ENCODE data around the gene APOOL. TPM values are rescaled to one million over a fixed set of nuclear protein-coding genes. Genes with fewer than 3 reads are reported as not detected.

The APOOL gene
- polyA plus RNA-seq, 1 donor (not counting 4 experiments of a cell fraction or from before 2014, with no cell fraction given), result 7.2 TPM

DNA sequence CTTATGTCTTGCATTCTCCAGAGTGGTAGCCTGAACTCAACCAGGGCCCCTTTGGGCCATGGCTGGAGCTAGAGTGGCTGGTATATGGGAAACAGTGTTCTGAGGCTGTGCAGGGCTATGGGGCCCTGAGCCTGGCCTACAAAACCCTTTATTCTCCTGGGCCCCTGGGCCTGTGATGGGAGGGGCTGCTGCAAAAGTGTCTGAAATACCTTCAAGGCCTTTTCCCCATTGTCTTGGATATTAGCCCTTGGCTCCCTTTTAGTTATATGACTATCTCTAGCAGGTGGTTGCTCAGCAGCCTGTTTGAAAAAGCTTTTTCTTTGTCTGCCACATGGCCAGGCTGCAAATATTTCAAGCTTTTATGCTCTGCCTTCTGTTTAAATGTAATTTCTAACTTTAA is 22.5 kb downstream of the APOOL start:
- no peaks in the 10 kb centered on the region for H3K9me1 ChIP-seq (ENCODE audit: control insufficient read depth, extremely low read depth, insufficient read depth, low read length)
- FAIRE-seq, result no peak
- no peak overlapping the region for H3K27ac ChIP-seq (ENCODE audit: control insufficient read depth, insufficient read depth, low read length)
- no peaks in the 10 kb centered on the region for H3K4me1 ChIP-seq (ENCODE audit: control insufficient read depth, extremely low read depth, insufficient read depth, low read length)
- no peak for TF ChIP-seq CTCF (optimal IDR thresholded peaks at IDR 0.05 in 1 of 3, IDR thresholded peaks at IDR 0.05 in 1 of 3, conservative IDR thresholded peaks at IDR 0.05 in 1 of 3; ENCODE audit: extremely low read depth in 1 of 3, insufficient read depth in 2 of 3, low read length in 3 of 3)
- no peak for TF ChIP-seq EZH2 (IDR thresholded peaks at IDR 0.05; ENCODE audit: low read length)
- H3K4me2 ChIP-seq (ENCODE audit: control insufficient read depth, extremely low read depth, insufficient read depth, low read depth, low read length), result no peak overlapping the region
- no peaks in the 10 kb centered on the region for H3K79me2 ChIP-seq (ENCODE audit: control insufficient read depth, insufficient read depth, low read length)
- no peak overlapping the region for H3K9ac ChIP-seq (ENCODE audit: control insufficient read depth, extremely low read depth, insufficient read depth, low read length)
- no peaks in the 10 kb centered on the region for H3K36me3 ChIP-seq (ENCODE audit: control insufficient read depth in 2 of 2, extremely low read depth in 1 of 2, insufficient read depth in 2 of 2, low read length in 2 of 2)
- dilution Hi-C loops (cut with MboI; ENCODE audit: extremely low pct_ligation_motif_present, low sequenced_read_pairs), result no loop called here
- no peaks in the 10 kb centered on the region for H3K27me3 ChIP-seq (ENCODE audit: control insufficient read depth, extremely low read depth, insufficient read depth, low read length)
- no peaks in the 10 kb centered on the region for H4K20me1 ChIP-seq (ENCODE audit: control insufficient read depth, extremely low read depth, insufficient read depth, low read length)
- no peaks in the 10 kb centered on the region for H3K9me3 ChIP-seq (ENCODE audit: control insufficient read depth, low read depth, low read length)
- H2AFZ ChIP-seq (ENCODE audit: control insufficient read depth, low read length), result no peak overlapping the region
- DNase-seq (ENCODE audit: low read depth, low spot score), result no peak
- H3K4me3 ChIP-seq (ENCODE audit: control insufficient read depth in 2 of 3, extremely low read depth in 1 of 3, insufficient read depth in 2 of 3, low read depth in 1 of 3, low read length in 3 of 3), result no peak overlapping the region

DNA sequence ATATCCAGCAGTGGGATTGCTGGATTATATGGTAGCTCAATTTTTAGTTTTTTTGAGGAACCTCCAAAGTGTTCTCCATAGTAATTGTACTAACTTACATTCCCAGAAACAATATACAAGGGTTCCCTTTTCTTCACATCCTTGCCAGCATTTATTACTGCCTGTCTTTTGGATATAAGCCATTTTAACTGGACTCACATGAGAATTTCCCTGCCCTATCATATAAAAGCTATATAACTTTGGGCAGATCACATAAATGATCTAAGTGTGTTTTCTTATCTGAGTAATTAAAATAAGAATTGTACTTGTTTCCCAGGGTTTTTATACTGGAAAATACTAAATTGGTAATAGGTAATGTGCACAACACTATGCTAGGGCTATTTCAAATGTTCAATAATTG is 25.4 kb downstream of the APOOL start:
- Histone ChIP-seq H3K4me3 (ENCODE audit: control insufficient read depth in 2 of 3, extremely low read depth in 1 of 3, insufficient read depth in 2 of 3, low read depth in 1 of 3, low read length in 3 of 3) (no peak overlapping the region), H3K9me3 (ENCODE audit: control insufficient read depth, low read depth, low read length) (no peaks in the 10 kb centered on the region), H2AFZ (ENCODE audit: control insufficient read depth, low read length) (no peak overlapping the region), H3K9ac (ENCODE audit: control insufficient read depth, extremely low read depth, insufficient read depth, low read length) (no peak overlapping the region), H3K79me2 (ENCODE audit: control insufficient read depth, insufficient read depth, low read length) (no peaks in the 10 kb centered on the region), H3K27me3 (ENCODE audit: control insufficient read depth, extremely low read depth, insufficient read depth, low read length) (no peaks in the 10 kb centered on the region), H3K4me2 (ENCODE audit: control insufficient read depth, extremely low read depth, insufficient read depth, low read depth, low read length) (no peak overlapping the region), H3K36me3 (ENCODE audit: control insufficient read depth in 2 of 2, extremely low read depth in 1 of 2, insufficient read depth in 2 of 2, low read length in 2 of 2) (no peaks in the 10 kb centered on the region), H4K20me1 (ENCODE audit: control insufficient read depth, extremely low read depth, insufficient read depth, low read length) (no peaks in the 10 kb centered on the region), H3K27ac (ENCODE audit: control insufficient read depth, insufficient read depth, low read length) (no peak overlapping the region), H3K4me1 (ENCODE audit: control insufficient read depth, extremely low read depth, insufficient read depth, low read length) (no peaks in the 10 kb centered on the region), H3K9me1 (ENCODE audit: control insufficient read depth, extremely low read depth, insufficient read depth, low read length) (no peaks in the 10 kb centered on the region)
- FAIRE-seq, result no peak
- TF ChIP-seq CTCF (optimal IDR thresholded peaks at IDR 0.05 in 1 of 3, IDR thresholded peaks at IDR 0.05 in 1 of 3, conservative IDR thresholded peaks at IDR 0.05 in 1 of 3; ENCODE audit: extremely low read depth in 1 of 3, insufficient read depth in 2 of 3, low read length in 3 of 3), result no peak
- TF ChIP-seq EZH2 (IDR thresholded peaks at IDR 0.05; ENCODE audit: low read length), result no peak
- dilution Hi-C loops (cut with MboI; ENCODE audit: extremely low pct_ligation_motif_present, low sequenced_read_pairs), result no loop called here
- DNase-seq (ENCODE audit: low read depth, low spot score), result no peak

Measured in keratinocyte (primary cell).